Glomerular endothelial cell (primary cell): Measurements from ENCODE around the gene STK32B. TPM values are rescaled to one million over a fixed set of nuclear protein-coding genes. Genes with fewer than 3 reads are reported as not detected.
A peak's percentile ranks its signal among the peaks of the same experiment; 100 is the strongest.
"Not testable (repeated sequence)": the region's sequence is repeated elsewhere in the genome, so short reads cannot be mapped to it uniquely, and the experiment has no call there.

Experiments used
- DNase-seq: peaks from one replicate; pipeline ENCODE4 v3.0.0-alpha.2; 2011; ENCODE audit warnings: low read depth, low spot score; ENCODE audit errors: extremely low read depth
- total RNA-seq: library from RNA; depleted of rRNA; stranded (reverse); fragments of >200 nt; gene quantifications from 2 replicates; pipeline ENCODE4 v1.2.3, GENCODE V29; 2015

Gene STK32B
- total RNA-seq, 1 donor from 2014 or later: 29.0 TPM

DNA sequence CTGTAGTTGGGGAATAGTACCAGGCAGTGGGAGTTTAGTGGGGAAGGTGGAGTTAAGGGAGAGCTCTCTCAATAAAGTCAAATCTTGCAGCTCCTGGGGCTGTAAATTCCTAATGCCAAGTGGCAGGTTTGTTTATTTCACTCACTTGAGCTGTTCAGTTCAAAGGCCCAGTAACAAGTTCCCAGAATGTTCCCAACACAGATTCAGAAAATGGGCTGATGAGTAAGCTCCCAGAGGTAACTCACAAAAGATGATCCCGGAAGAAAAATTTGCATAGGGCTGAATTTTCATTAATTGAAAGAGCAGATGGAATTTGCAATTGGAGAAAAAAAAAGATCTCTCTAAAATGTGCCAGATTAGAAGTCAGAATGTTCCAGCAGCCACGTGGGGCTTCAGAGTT lies 370.9 kb downstream of the STK32B start:
- no peak for DNase-seq

- no peak for DNase-seq
These were observed 372.4 kb downstream of the STK32B start for GRCh38 chr4:5423670-5424069.

GRCh38 chr4:5424211-5424610 lies 372.9 kb downstream of the STK32B start:
- no peak for DNase-seq

- DNase-seq: no peak
These were observed 373.6 kb downstream of the STK32B start for GRCh38 chr4:5424901-5425300.

- no peak for DNase-seq
These were observed 378.5 kb downstream of the STK32B start for GRCh38 chr4:5429747-5430146.

- DNase-seq: no peak
These were observed 381.9 kb downstream of the STK32B start for GRCh38 chr4:5433196-5433595.

DNA sequence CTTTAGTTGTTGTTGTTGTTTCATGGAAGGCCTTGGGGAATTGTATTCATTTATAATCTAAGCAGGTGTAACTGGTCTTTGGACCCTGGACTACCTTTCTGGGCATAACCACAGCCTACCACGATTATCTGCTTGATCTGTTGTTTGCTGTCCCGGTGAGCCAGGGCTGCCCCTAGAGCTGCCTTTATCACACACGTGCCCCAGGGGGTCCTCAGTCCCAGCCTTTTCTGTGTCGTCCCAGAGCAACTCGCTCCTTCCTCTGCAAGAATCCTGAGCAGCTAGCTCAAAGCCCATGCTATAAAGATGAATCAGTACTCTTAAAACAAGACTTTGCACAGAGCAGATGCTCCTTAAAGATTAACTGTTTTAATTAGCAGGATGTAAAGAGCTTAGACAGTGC lies 383.9 kb downstream of the STK32B start:
- no peak for DNase-seq

DNA sequence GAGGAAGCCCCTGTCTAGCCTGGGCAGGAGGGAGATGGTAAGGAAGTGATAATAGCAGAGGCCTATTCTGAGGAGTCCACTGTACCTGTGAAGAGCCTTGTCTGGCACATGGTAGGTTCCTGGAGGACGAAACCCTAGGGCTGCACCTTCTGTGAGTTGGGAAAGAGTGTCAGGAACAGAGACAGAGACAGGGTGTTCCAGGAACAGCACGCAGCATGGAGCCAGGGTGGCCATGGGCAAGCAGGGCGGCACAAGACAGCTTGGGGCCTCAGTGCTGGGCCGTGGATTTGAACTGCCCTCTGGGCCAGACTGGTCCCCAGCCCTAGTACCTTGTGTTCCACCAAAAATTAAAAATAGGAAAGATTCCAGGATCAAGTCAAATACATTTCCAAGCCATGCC lies 384.5 kb downstream of the STK32B start:
- no peak for DNase-seq

- not testable (repeated sequence) for DNase-seq
These were observed 392.9 kb downstream of the STK32B start for GRCh38 chr4:5443976-5444802.

- no peak for DNase-seq
These were observed 393.7 kb downstream of the STK32B start for GRCh38 chr4:5444918-5445517.

DNA sequence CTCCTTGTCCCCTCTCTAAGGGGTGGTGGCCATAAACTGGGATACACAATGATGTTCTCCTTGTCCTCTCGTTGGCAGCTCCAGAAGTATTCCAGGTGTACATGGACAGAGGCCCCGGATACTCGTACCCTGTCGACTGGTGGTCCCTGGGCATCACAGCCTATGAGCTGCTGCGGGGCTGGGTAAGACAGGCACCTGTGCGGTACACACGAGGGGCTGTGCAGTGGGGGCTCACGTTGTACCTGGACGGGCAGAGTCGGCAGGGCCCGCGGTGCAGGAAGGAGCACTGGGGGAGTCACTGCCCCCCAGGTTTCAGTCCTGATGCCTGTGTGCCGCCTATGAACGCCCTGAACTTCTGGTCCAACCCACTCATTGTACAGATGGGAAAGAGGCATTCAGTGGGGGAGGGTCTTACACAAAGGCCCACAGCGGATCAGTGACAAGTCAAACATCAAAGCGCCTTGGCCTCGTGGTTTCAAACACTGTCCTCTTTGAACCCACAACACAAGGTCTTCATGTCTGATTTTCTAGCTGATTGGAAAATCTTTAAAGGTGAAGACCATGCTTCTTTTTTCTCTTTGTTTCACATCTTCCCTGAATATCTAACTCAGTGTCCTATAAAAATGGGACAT lies 395.4 kb downstream of the STK32B start:
- DNase-seq: no peak

DNA sequence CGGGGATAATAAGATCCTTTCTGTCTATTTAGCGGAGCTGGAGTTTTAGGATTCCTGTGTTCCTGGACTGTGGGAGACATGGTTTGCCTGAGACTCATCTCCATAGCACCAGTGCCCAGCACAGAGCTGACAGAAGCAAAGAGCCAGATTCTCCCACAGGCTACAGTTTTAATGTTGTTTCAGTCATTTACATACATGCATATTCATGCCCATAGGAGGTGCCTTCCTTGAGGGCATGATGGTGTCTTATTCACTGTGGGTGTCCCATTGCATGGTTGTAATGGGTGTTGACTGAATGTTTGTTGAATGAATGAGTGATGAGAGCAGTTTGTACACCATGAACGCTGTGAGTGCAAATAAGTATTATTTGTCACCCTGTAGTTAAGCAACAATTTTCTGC lies 396.5 kb downstream of the STK32B start:
- no peak for DNase-seq

- no peak for DNase-seq
These were observed 396.9 kb downstream of the STK32B start for GRCh38 chr4:5448221-5448620.

- no peak for DNase-seq
These were observed 400.0 kb downstream of the STK32B start for GRCh38 chr4:5451243-5451642.

- no peak for DNase-seq
These were observed 400.9 kb downstream of the STK32B start for GRCh38 chr4:5452156-5452555.

DNA sequence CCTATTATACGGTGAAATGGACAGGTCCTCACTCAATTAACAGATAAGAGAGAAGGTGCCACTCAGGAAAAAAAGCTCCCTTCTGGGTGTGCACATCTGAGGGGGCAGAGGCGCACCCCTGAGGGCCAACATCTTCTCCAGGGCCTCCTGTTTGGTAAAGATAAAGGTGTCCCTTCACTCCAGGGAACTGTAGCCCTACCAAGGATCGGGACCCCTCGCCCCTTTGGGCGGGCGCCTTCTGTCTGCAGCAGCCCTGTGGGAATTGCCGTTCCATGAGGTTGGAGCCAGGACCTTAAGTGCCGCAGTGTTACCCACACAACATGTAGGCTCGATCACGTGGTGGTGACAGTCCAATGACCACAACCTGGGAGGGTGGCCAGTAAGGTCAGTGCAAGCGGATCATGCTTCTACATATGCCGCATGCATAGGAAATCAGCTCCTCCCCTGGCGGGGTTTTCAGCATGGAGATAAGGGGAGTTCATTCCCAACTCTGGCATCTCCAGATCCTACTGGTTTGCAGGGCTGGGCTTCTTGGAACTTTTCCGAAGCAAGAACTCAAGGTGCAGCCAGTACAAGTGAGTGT lies 403.8 kb downstream of the STK32B start:
- DNase-seq: no peak

DNA sequence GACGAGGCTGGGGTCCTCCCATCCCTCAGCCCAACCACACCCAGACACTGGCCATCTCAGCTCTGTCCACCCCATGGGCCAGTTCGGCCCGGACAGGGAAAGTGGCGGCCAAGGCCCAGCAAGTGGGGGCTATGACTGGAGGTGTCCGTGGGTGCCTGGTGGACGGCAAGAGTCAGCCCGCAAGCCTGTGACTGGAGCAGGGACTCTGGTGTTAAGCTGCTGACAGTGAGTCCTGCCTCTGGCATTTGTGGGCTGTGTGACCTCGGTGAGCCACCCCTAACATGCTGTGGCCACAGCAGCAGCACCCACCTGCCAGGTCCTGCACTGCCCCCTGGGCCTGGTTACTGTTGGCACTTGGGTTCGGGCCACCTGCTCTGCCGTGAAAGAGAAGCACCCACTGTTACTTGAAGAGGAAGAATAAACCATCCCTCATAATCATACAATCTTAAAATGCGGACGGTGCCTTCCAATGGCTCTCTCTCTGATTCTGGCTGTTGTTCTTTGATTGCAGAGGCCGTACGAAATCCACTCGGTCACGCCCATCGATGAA lies 405.1 kb downstream of the STK32B start:
- DNase-seq: no peak

DNA sequence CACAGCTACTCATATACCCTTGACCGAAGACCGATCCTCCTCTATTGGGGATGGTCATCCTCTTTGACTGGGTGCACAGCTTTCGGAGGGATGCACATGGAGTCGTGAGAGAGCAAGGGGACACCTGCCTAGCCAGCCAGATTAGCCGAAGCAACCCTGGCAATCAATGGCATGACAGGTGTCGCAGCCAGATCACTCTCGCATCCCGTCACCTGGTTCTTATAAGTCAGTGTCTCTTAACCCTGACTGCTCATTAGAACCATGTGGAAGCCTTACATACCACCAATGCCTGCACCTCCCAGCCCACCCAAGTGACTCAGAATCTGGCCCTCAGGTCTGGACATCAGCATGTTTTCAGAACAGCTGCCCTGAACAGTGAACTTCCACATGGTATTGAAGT lies 407.4 kb downstream of the STK32B start:
- no peak for DNase-seq

- no peak for DNase-seq
These were observed 408.0 kb downstream of the STK32B start for GRCh38 chr4:5459236-5459635.

- peak; percentile 4 for DNase-seq
These were observed 409.0 kb downstream of the STK32B start for GRCh38 chr4:5460106-5460801.

DNA sequence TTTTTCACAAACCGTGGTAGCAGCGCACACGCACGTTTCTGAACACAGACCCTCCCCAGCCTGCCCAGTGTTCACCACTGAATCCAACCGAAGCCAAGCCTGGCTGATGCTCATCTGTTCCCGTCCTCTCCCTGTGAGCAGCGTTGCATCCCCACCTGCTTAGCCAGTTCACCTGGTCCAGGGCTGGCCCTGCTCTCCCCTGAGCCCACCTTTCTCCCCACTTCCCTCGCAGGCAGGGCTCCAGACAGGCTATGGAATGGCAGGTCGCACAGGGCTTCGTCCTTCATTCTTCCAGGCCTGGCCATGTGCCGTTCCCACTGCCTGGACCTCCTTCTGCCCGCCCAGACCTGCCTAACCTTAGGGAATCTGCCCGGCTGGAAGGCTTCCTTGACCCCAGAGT lies 410.2 kb downstream of the STK32B start:
- DNase-seq: no peak
